GM12878 (cell line): ENCODE measurements around the gene GALK2. TPM values are rescaled to one million over a fixed set of nuclear protein-coding genes. Genes with fewer than 3 reads are reported as not detected.

Experiments
- ATAC-seq: fragments of 200-7000 bp; cut with Tn5 transposase; 3 replicates; pipeline ENCODE4 v1.9.1; 2020; ENCODE audit warnings: mild to moderate bottlenecking, moderate library complexity
- BruUV-seq: library from RNA; stranded (reverse); fragments of 400-500 nt; replicated peaks from 2 replicates; lab custom pipeline; 2021; lab: Mats Ljungman, UMichigan
- CTCF ChIA-PET: fragments of 300-600 bp; sonication (Branson Sonifier 250); formaldehyde crosslinking; extraction: SDS; loops from one replicate; lab custom pipeline; 2021; ENCODE audit warnings: inconsistent platforms; lab: Yijun Ruan, JAX
- POLR2A ChIA-PET: fragments of 350-600 bp; formaldehyde crosslinking; extraction: SDS; loops from one replicate; lab custom pipeline; 2021; ENCODE audit warnings: inconsistent platforms; lab: Charles Lee
- RAD21 ChIA-PET: fragments of 300-600 bp; sonication (Branson Sonifier 250); formaldehyde crosslinking; loops from one replicate; lab custom pipeline; 2023; ENCODE audit warnings: antibody characterized with exemption; ENCODE audit not compliant: unreplicated experiment; lab: Charles Lee
- SMC1A ChIA-PET: fragments of 300-600 bp; sonication (Branson Sonifier 250); formaldehyde crosslinking; loops from one replicate; lab custom pipeline; 2023; ENCODE audit not compliant: unreplicated experiment, uncharacterized antibody; lab: Charles Lee
- DNase-seq: peaks from one replicate; pipeline ENCODE4 v3.0.0-alpha.2; 2011; ENCODE audit warnings: low read depth, low spot score
- FAIRE-seq: peaks from 3 replicates; lab custom pipeline; 2011; peaks lifted over from hg19 to GRCh38; lab: Jason Lieb, UNC
- H2AFZ ChIP-seq: 2 replicates; pipeline ENCODE4 v1.6.0; 2011; ENCODE audit warnings: low read depth, low read length, control low read depth; ENCODE audit not compliant: control insufficient read depth
- H3K27ac ChIP-seq: 2 replicates; pipeline ENCODE4 v1.5.1; 2011; ENCODE audit warnings: control low read depth; ENCODE audit not compliant: control insufficient read depth, insufficient read depth
- H3K27me3 ChIP-seq, 2 experiments: replicated peaks in 1 of 2; 2 replicates each; pipeline versions ENCODE4 v1.6.0 to v1.6.1; 2011; ENCODE audit warnings: low read length in 1 of 2; ENCODE audit not compliant: control insufficient read depth in 2 of 2, insufficient read depth in 2 of 2
- H3K36me3 ChIP-seq, 2 experiments: 2 replicates each; pipeline ENCODE4 v1.5.1; 2011; ENCODE audit warnings: low read length in 1 of 2; ENCODE audit not compliant: control insufficient read depth in 2 of 2, insufficient read depth in 2 of 2
- H3K4me1 ChIP-seq: 2 replicates; pipeline ENCODE4 v1.6.1; 2011; ENCODE audit warnings: mild to moderate bottlenecking, low read length, moderate library complexity, mixed read lengths; ENCODE audit not compliant: control insufficient read depth, insufficient read depth
- H3K4me2 ChIP-seq: 2 replicates; pipeline ENCODE4 v1.6.0; 2011; ENCODE audit warnings: control low read depth; ENCODE audit not compliant: control insufficient read depth, insufficient read depth
- H3K4me3 ChIP-seq: fragments of 200-600 bp; sonication (generic); 2 replicates; pipeline ENCODE4 v1.5.1; 2016
- H3K79me2 ChIP-seq: 2 replicates; pipeline ENCODE4 v1.6.0; 2011; ENCODE audit warnings: low read length; ENCODE audit not compliant: control insufficient read depth, insufficient read depth
- H3K9ac ChIP-seq: 2 replicates; pipeline ENCODE4 v1.8.0; 2011; ENCODE audit warnings: low read length, control low read depth, mixed read lengths; ENCODE audit not compliant: control insufficient read depth, insufficient read depth
- H3K9me3 ChIP-seq: replicated peaks from 3 replicates; pipeline ENCODE4 v1.5.1; 2011; ENCODE audit warnings: mild to moderate bottlenecking, low read length; ENCODE audit not compliant: control insufficient read depth, insufficient read depth
- H4K20me1 ChIP-seq: 2 replicates; pipeline ENCODE4 v1.6.0; 2011; ENCODE audit not compliant: control insufficient read depth, insufficient read depth
- ATF3 ChIP-seq: IDR thresholded peaks from 2 replicates; pipeline ENCODE4 v1.6.1; 2011; ENCODE audit warnings: low read depth, mild to moderate bottlenecking, low read length, moderate library complexity, borderline replicate concordance; ENCODE audit errors: extremely low read depth
- BACH1 ChIP-seq: fragments of 450-650 bp; IDR thresholded peaks from 2 replicates; pipeline ENCODE4 v1.6.1; 2017; ENCODE audit warnings: mild to moderate bottlenecking, borderline replicate concordance
- BRCA1 ChIP-seq: IDR thresholded peaks from 2 replicates; pipeline ENCODE4 v1.6.1; 2011; ENCODE audit warnings: low read depth, low read length, improper control_type of control experiment
- CHD1 ChIP-seq: IDR thresholded peaks from 2 replicates; pipeline ENCODE4 v1.6.1; 2012; ENCODE audit warnings: low read depth, low read length, improper control_type of control experiment
- EED ChIP-seq: sonication (generic); IDR thresholded peaks from 2 replicates; pipeline ENCODE4 v1.6.1; 2016; ENCODE audit warnings: antibody characterized with exemption, low read depth
- HCFC1 ChIP-seq: fragments of 150-350 bp; IDR thresholded peaks from 2 replicates; pipeline ENCODE4 v1.6.1; 2014; ENCODE audit warnings: low read length
- NFIC ChIP-seq: IDR thresholded peaks from 2 replicates; pipeline ENCODE4 v1.6.1; 2012; ENCODE audit warnings: low read depth, mild to moderate bottlenecking, inconsistent platforms, low read length, moderate library complexity
- RELA ChIP-seq: fragments of 450-650 bp; IDR thresholded peaks from 2 replicates; pipeline ENCODE4 v1.8.0; 2014; ENCODE audit warnings: borderline replicate concordance; ENCODE audit not compliant: partially characterized antibody
- RFX5 ChIP-seq: IDR thresholded peaks from 2 replicates; pipeline ENCODE4 v1.6.1; 2011; ENCODE audit warnings: low read depth, low read length, improper control_type of control experiment
- WGBS: methylation state at CpG from one replicate; pipeline ENCODE4 v1.1.6; 2016; ENCODE audit warnings: low lambda C conversion rate; ENCODE audit not compliant: insufficient replicate concordance, insufficient coverage; ENCODE audit errors: missing lambda C conversion rate; 5-methylcytosine and 5-hydroxymethylcytosine counted together
- in situ Hi-C: fragments of 300-500 bp; cut with MboI; formaldehyde crosslinking; loops from 9 replicates; pipeline ENCODE4 v1.14.3; 2018; ENCODE audit warnings: mixed read lengths
- intact Hi-C: fragments of 100-400 bp; cut with micrococcal nuclease; formaldehyde crosslinking; loops from one replicate; pipeline ENCODE4 v1.14.2; 2022; ENCODE audit not compliant: unreplicated experiment
- polyA plus RNA-seq, 11 experiments: library from polyadenylated mRNA; depleted of rRNA in 4 of 11; unstranded in 6 of 11; stranded (reverse) in 5 of 11; fragments of >200 nt; fragmentation: Nextera tagmentation in 4 of 11; fragmentation: Illumina TruSeq in 1 of 11; extraction: Ambion mirVana in 4 of 11; extraction: Trizol in 1 of 11; gene quantifications; 1 replicate in 1 of 11; 2 replicates in 10 of 11; pipeline versions ENCODE4 v1.2.1 to v1.2.3, GENCODE V29; 2011 to 2016; ENCODE audit warnings: inconsistent platforms in 2 of 11, missing spikeins in 2 of 11, low read depth in 1 of 11
- total RNA-seq, 4 experiments: library from RNA; depleted of rRNA in 3 of 4; stranded (reverse); fragments of >200 nt in 3 of 4; fragmentation: Illumina TruSeq in 1 of 4; extraction: Trizol in 1 of 4; gene quantifications; 2 replicates each; pipeline versions ENCODE4 v1.2.1 to v1.2.3, GENCODE V29; 2013 to 2021
- TF ChIP-seq, protein P1 (sequence below): fragments of 450-650 bp; IDR thresholded peaks from 2 replicates; pipeline ENCODE4 v1.6.1; 2017; ENCODE audit warnings: mild to moderate bottlenecking, moderate library complexity
- TF ChIP-seq, protein P2 (sequence below): IDR thresholded peaks from 2 replicates; pipeline ENCODE4 v1.6.1; 2011; ENCODE audit warnings: borderline replicate concordance, low read depth, mild to moderate bottlenecking, moderate library complexity, low read length; ENCODE audit not compliant: insufficient read depth, poor library complexity, severe bottlenecking

Gene GALK2
- total and polyA plus RNA-seq, 10 of the 15 experiments (the other 5 are each of a cell fraction or from before 2014, with no cell fraction given) = 11.9 to 26.7 (median 15.4) TPM

GRCh38 chr15:49196856-49197255 is 26.8 kb downstream of the GALK2 start (continued):
- TF ChIP-seq, protein P1, sequence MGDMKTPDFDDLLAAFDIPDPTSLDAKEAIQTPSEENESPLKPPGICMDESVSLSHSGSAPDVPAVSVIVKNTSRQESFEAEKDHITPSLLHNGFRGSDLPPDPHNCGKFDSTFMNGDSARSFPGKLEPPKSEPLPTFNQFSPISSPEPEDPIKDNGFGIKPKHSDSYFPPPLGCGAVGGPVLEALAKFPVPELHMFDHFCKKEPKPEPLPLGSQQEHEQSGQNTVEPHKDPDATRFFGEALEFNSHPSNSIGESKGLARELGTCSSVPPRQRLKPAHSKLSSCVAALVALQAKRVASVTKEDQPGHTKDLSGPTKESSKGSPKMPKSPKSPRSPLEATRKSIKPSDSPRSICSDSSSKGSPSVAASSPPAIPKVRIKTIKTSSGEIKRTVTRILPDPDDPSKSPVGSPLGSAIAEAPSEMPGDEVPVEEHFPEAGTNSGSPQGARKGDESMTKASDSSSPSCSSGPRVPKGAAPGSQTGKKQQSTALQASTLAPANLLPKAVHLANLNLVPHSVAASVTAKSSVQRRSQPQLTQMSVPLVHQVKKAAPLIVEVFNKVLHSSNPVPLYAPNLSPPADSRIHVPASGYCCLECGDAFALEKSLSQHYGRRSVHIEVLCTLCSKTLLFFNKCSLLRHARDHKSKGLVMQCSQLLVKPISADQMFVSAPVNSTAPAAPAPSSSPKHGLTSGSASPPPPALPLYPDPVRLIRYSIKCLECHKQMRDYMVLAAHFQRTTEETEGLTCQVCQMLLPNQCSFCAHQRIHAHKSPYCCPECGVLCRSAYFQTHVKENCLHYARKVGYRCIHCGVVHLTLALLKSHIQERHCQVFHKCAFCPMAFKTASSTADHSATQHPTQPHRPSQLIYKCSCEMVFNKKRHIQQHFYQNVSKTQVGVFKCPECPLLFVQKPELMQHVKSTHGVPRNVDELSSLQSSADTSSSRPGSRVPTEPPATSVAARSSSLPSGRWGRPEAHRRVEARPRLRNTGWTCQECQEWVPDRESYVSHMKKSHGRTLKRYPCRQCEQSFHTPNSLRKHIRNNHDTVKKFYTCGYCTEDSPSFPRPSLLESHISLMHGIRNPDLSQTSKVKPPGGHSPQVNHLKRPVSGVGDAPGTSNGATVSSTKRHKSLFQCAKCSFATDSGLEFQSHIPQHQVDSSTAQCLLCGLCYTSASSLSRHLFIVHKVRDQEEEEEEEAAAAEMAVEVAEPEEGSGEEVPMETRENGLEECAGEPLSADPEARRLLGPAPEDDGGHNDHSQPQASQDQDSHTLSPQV = no peak
- TF ChIP-seq RELA (no peak), ATF3 (no peak)

GRCh38 chr15:49199666-49200065 is 29.6 kb downstream of the GALK2 start:
- ATAC-seq (no peak), FAIRE-seq (no peak), DNase-seq (no peak)
- in situ Hi-C loops = no loop called here
- 79% methylated on average over 3 of the region's 3 CpGs for WGBS
- ChIA-PET POLR2A (no interaction called here), SMC1A (no interaction called here), RAD21 (no interaction called here), CTCF (no interaction called here)
- no peaks in the 10 kb centered on the region for H4K20me1 ChIP-seq
- no peaks in the 10 kb centered on the region for H3K4me1 ChIP-seq
- H3K4me3 ChIP-seq = no peak overlapping the region
- no peak overlapping the region for H3K4me2 ChIP-seq
- no peaks in the 10 kb centered on the region for H3K9me3 ChIP-seq
- no peaks in the 10 kb centered on the region for H3K36me3 ChIP-seq
- no peaks in the 10 kb centered on the region for H3K79me2 ChIP-seq
- intact Hi-C loops = no loop called here
- H2AFZ ChIP-seq = no peak overlapping the region
- BruUV-seq = no TSS peak
- H3K27ac ChIP-seq = no peak overlapping the region
- H3K9ac ChIP-seq = no peak overlapping the region
- no peak for TF ChIP-seq HCFC1
- TF ChIP-seq EED = no peak
- TF ChIP-seq NFIC = no peak
- TF ChIP-seq BACH1 = no peak
- TF ChIP-seq BRCA1 = no peak
- TF ChIP-seq CHD1 = no peak
- TF ChIP-seq RFX5 = no peak
- TF ChIP-seq, protein P2, sequence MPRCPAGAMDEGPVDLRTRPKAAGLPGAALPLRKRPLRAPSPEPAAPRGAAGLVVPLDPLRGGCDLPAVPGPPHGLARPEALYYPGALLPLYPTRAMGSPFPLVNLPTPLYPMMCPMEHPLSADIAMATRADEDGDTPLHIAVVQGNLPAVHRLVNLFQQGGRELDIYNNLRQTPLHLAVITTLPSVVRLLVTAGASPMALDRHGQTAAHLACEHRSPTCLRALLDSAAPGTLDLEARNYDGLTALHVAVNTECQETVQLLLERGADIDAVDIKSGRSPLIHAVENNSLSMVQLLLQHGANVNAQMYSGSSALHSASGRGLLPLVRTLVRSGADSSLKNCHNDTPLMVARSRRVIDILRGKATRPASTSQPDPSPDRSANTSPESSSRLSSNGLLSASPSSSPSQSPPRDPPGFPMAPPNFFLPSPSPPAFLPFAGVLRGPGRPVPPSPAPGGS = no peak
- TF ChIP-seq, all 136 proteins: peak for 0
- H3K27me3 ChIP-seq = no peaks in the 10 kb centered on the region
